ENCODE measurements around the gene TNK2.

- no peak for TF ChIP-seq CTCF (IDR thresholded peaks at IDR 0.05)
- TF ChIP-seq POLR2A (IDR thresholded peaks at IDR 0.05), result no peak
Observed at GRCh38 chr3:195910499-195910845, 2.1 kb upstream of the TNK2 start.

Measured in body of pancreas (tissue), 4 donors.